ENCODE data around the gene CD58.

CD58 gene

GRCh38 chr1:116538544-116538943, 32.3 kb downstream of the CD58 start:
- no peak for DNase-seq (ENCODE audit: low read depth)

- no peak for DNase-seq (ENCODE audit: low read depth)
These were observed 32.9 kb downstream of the CD58 start for GRCh38 chr1:116537898-116538297.

- DNase-seq (ENCODE audit: low read depth): no peak
These were observed 33.6 kb downstream of the CD58 start for GRCh38 chr1:116537040-116537831.

DNA sequence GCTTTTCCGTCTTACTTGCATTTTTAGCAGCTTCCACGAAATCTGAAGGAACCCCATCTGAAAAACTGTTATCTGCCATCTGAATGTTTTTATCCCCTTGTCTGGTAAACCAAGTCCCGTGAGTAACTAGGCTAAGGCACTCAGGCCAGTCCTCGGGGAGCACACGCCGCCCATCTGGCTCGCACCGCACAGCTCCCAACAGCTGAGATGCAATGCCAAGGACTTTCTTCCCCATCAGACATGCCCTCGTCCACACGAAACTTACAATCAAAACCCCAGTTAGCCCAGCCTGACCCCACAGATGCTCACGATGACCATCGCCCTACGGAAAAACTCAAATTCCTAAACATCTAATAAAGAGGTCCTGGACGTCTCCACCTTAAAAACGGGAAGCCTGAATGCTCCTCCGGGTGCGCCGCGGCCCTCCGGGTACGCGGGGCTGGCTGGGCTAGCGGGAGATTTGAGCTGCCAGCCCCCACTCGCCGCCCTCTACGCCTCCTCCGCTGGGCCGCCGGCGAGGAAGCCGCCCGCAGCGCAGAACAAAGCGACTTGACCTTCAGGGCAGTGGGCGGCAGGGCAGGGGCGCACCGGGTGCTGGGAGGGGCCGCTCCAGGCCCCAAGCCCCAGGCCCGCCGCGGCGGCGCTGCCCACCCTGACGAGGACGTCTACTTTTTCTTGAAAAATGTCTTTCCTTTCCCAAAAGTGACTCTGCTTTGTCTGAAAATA, 36.6 kb downstream of the CD58 start:
- no peak for DNase-seq (ENCODE audit: low read depth)

DNA sequence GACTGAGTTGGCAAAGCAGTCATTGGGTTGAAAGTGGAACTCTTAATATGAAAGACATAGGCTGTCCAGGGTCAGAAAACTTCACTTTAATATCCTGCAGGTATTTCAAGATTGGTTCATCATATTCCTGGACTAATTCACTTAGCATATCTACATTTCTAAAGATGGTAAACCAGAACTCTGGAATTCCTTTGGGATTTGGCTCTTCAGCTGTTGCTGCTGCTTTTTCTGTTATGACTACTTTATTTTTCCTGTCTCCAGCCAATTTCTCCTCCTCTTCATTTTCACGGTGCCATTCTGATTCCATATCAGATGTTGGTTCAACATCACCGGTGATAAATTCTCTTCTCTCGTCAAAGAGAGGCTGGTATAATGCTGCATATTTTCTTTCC, 37.4 kb downstream of the CD58 start:
- DNase-seq (ENCODE audit: low read depth): no peak

- no peak for DNase-seq (ENCODE audit: low read depth)
These were observed 38.0 kb downstream of the CD58 start for GRCh38 chr1:116532671-116533428.

- DNase-seq (ENCODE audit: low read depth): no peak
These were observed 38.9 kb downstream of the CD58 start for GRCh38 chr1:116531917-116532316.

GRCh38 chr1:116529681-116530080, 41.1 kb downstream of the CD58 start:
- DNase-seq (ENCODE audit: low read depth): no peak

- DNase-seq (ENCODE audit: low read depth): no peak
These were observed 41.6 kb downstream of the CD58 start for GRCh38 chr1:116529199-116529631.

- no peak for DNase-seq (ENCODE audit: low read depth)
These were observed 42.3 kb downstream of the CD58 start for GRCh38 chr1:116528329-116529083.

DNA sequence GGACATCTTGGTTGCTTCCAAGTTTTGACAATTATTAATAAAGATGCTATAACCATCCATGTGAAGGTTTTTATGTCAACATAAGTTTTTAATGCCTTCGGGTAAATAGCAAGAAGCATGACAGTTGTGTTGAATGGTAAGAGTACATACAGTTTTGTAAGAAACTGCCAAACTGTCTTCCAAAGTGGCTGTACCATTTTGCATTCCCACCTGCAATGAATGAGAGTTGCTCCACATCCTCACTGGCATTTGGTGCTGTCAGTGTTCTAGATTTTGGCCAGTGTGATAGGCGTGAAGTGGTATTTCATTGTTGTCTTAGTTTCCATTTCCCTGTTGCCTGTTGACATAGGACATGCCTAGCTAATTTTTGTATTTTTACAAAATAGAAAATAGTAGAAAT, 45.4 kb downstream of the CD58 start:
- DNase-seq (ENCODE audit: low read depth): no peak

DNA sequence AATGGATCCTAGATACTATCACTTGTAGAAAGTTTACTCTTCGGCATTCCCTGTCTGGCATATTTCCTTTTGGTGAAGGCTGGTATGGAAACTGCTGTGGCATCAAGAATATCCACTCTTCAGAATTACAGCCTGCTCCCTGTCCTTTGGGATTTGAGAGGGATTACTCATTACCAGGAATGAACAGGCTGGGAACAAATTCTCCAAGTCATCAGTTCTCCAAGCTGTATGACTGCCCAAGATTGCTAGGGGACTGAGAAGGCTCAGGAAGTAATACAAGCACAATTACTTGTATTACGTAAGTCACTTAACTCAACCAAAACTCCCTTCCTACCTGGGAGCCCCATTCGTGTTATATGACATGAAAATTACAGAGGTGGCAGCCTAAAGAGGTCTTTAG, 49.6 kb downstream of the CD58 start:
- no peak for DNase-seq (ENCODE audit: low read depth)

DNA sequence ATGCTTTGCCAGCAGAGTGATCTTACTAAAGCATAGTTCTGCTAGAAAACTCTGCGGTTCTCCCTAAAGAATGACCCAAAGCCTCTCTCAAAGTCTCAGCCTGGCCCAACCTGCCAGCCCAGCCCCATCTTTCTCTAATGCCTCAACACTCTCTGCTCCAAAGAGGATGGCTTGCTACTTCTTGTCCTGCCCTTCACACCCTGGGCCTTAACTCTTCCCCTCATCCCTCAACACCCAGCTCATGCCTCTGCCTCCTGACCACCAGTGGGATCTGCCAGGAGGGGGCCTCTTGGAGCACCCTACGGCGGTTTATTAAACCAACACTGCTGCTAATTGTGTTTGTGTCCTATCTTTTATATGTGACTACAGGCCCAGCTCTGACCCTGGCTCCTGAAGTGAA, 52.4 kb downstream of the CD58 start:
- no peak for DNase-seq (ENCODE audit: low read depth)

DNA sequence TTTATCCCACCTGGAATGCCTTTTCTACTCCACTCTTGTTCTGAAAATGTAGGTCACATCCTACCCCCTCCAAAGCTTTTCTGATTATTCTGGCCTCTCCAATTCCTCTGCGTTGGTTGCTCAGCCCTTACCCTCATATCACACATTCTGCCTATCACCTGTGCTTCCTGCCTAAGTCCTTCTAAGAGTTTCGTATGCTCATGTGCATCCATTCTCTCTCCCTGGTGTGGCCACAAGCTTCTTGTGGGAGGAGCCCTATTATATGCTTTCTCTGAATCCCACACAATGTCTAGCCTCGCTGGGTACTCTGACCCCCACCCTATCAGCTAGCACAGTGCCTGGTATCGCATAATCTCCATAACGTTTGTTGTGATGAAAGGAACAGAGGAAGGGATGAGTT, 54.2 kb downstream of the CD58 start:
- DNase-seq (ENCODE audit: low read depth): no peak

DNA sequence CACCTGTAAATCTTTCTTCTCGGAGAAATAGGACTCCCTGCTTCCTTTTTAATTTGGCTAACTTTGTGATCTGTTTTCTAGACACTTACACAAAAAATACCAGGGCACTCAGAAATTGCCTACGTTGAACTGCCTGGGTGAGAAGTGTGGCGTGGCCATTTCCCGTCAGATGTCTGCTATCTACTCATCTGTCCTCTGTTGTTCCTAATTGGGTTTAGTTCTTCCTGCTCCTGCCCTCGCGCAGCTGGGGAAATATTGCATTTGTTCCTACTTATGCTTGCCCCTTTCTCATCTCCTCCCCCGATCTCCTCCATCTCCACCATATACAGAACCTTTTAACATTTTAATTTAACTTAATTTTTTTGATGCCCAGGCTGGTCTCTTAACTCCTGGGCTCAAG, 55.1 kb downstream of the CD58 start:
- DNase-seq (ENCODE audit: low read depth): no peak

GRCh38 chr1:116514708-116515525, 55.9 kb downstream of the CD58 start:
- no peak for DNase-seq (ENCODE audit: low read depth)

DNA sequence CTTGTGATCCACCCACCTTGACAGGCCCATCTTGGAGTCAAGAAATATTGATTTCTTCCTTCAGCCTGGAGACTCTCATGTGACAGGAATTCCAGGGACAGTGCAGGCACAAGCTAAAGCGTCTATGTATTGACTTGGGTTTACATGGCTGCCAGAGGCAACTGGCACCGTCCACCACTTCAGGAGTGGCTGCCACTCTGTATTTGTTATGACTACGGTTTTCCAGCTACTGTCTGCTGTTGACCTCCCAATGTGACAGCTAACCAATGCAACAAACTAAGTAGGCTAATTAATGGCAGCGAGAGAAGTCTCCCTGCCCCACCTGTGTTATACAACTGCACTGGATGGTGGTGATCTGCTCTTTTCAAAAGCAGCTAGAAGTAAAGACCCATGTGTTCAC, 56.9 kb downstream of the CD58 start:
- no peak for DNase-seq (ENCODE audit: low read depth)

DNA sequence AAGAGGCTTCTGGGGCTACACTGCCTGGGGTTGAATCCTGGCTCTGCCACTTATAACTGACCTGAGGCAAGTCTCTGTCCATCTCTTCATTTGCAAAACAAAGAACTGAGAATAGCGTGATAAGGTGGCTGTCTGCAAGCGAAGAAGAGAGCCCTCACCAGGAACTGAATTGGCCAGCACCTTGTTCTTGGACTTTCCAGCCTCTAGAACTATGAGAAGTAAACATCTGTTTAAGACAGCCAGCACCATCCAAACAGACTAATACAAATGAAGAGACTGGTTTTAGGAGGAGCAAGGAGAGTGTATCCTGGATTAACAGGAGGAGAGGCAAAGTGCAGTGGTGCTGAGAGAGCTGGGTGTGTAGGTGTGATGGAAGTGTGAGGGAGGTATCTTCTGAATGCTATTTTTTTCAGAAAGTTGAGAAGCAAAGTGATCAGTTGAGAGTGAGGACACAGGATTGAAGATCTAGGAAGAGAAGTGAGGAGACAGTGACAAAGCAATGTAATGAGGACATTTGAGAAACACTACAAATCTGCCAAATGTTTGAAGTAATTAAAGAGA, 59.3 kb downstream of the CD58 start:
- no peak for DNase-seq (ENCODE audit: low read depth)

- DNase-seq (ENCODE audit: low read depth): no peak
These were observed 60.5 kb downstream of the CD58 start for GRCh38 chr1:116510361-116510760.

DNA sequence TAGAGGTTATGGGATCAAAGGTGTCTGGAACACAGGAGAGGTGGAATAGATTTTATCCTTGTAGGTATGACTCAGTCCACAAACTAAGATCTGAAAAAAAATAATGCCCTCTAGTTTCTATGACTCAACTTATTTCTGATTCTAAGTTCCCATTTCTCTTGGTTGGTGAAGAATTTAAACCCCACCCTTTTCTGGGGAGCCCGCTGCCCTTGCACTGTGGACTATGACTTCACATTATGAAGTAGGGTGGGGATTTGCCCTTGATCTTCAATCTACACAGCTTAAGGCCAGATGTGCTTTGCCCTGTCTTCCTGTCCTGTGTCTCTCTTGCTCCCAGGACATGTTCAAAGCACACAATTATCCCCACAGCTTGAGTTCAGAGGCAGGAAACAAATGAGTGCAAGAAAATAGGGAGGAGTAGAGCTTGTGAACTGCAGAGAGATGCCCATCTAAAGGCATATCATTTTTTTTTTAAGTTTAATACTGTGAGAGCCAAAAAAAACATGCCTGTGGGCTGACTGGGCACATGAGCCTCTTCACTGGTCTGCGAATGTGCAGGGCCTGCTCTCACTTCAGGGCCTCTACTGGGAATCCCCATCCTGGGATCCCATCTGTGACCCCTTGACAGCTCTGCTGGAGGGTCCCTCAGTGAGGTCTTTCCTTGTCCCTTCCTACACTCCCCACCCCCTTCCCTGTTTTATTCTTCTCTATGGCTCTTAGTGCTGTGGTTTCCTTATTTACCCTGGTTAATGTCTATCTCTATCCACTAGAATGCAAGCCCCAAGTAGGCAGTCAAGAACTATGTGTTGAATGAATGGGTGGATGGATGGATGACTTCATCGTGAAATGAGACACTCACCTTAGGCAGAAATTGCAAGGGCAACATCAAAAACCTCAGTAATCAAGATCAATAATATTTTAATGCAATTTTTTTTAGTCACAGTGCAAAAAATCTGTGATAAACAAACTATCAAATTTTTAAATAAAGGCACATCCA, 61.5 kb downstream of the CD58 start:
- no peak for DNase-seq (ENCODE audit: low read depth)

Measured in stimulated activated CD8-positive, alpha-beta memory T cell treated with anti-CD3 and anti-CD28 coated beads, Interleukin-7, amount 100 ng/mL, for 24 hours (primary cell).